ENCODE measurements around the gene CAPN8.

The CAPN8 gene

DNA sequence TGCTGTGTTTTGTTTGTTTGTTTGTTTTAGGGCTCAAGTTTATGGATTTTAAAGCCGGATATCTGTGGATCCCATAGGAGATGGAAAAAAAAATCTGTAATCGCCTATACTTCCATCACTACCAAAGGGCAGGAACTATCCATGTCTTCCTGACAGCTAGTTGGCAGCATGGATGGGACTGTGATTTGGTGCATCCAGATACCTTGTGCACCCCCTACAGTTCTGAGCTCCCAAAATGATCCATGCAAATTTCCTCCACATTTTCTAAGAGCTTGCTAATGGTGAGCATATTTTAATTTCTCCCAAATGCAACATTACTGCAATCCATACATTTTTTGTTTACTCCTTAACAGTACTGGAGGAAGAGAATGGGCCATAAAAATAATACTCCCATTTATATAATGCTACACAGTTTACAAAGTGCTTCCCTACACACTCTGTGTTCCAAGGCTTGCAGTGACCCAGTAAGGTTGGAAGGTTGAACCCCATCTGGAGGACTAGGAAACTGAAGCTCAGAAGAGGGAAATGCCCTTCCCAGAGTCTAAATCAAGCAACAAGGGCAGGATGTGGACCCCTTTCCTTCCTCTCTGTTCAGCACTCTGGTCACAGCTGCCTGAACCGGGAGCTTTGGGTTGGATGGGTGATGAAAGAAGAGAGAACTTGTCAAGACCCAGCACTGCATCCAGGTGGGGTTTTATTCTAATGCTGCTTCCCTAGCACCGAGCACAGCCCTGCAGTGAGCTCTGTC is 48.0 kb downstream of the CAPN8 start:
- TF ChIP-seq, protein P1, sequence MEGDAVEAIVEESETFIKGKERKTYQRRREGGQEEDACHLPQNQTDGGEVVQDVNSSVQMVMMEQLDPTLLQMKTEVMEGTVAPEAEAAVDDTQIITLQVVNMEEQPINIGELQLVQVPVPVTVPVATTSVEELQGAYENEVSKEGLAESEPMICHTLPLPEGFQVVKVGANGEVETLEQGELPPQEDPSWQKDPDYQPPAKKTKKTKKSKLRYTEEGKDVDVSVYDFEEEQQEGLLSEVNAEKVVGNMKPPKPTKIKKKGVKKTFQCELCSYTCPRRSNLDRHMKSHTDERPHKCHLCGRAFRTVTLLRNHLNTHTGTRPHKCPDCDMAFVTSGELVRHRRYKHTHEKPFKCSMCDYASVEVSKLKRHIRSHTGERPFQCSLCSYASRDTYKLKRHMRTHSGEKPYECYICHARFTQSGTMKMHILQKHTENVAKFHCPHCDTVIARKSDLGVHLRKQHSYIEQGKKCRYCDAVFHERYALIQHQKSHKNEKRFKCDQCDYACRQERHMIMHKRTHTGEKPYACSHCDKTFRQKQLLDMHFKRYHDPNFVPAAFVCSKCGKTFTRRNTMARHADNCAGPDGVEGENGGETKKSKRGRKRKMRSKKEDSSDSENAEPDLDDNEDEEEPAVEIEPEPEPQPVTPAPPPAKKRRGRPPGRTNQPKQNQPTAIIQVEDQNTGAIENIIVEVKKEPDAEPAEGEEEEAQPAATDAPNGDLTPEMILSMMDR (IDR thresholded peaks at IDR 0.05; ENCODE audit: control extremely low read depth, extremely low read depth, low read depth, missing control alignments), result no peak
- ChIA-PET CTCF (interaction anchor here (1.4 to 5.1 kb wide), 3 partner anchors 8 to 60 kb away, joined by 4 to 29 read pairs (median 11); no protein-coding TSS in a partner anchor), POLR2A (no interaction called here)
- DNase-seq (ENCODE audit: extremely low spot score), result no peak

DNA sequence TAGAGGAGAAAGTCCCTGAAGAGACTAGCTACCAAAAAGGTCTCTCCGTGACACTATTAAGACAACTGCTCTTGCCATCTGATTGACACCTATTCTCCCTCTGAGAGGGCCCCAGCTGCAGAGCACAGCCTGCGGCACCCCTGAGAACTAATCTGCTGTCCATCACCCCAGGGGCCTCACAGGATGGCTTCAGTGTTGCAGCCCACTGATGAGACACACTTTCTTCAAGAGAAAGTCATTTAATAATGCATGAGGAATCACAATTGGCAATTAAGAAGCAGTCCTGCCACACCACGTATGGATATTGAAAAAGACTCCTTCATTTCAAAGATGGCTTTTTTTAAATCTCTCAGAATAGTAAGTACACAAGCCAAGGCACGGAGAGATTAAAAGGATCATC is 48.9 kb downstream of the CAPN8 start:
- POLR2A ChIA-PET, result no interaction called here
- DNase-seq (ENCODE audit: extremely low spot score), result no peak
- TF ChIP-seq, protein P1 (IDR thresholded peaks at IDR 0.05; ENCODE audit: control extremely low read depth, extremely low read depth, low read depth, missing control alignments), result no peak
- CTCF ChIA-PET, result interaction anchor here (1.5 to 7.8 kb wide), 3 partner anchors 12 to 59 kb away, joined by 3 to 78 read pairs (median 29); no protein-coding TSS in a partner anchor

DNA sequence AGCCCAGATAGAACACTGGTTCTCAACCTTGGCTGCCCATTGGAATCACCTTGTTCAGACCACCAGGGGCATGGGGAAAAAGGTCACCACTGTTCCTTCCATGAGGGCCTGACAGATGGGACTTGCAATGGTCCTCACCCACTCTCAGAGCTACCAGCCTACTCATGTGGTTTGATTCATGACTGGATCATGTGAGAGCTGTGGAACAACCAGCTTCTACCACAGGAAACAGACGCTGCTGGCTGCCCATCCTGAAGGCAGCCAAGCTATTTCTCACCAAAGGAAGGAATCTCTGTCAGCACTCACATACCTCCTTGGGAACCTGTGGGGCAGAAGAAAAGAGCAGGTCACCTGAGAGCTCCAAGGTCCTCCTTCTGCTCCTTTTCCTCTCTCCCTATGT is 53.6 kb downstream of the CAPN8 start:
- TF ChIP-seq, protein P1 (IDR thresholded peaks at IDR 0.05; ENCODE audit: control extremely low read depth, extremely low read depth, low read depth, missing control alignments), result no peak
- ChIA-PET POLR2A (no interaction called here), CTCF (interaction anchor here (1.0 to 7.8 kb wide), 7 partner anchors 11 to 84 kb away, joined by 3 to 78 read pairs (median 4); no protein-coding TSS in a partner anchor)
- no peak for DNase-seq (ENCODE audit: extremely low spot score)

DNA sequence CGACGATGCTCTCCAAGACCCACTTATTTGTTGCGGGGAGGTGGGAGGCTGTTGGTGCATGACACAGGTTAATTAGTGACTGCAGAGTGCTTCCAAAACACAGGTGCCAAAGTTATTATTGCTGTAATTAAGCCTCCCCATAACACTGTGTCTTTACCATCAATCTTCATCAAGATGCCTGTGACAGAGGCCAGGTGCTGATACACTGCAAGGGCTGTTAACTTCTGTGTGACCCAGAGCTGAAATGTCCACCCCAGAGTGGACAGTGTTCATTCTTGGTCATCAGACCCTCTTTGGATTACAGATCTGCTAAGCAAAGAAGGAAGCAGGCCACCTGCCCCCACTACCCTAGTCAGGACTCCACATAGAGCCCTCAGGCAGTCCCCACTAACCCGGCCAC is 55.5 kb downstream of the CAPN8 start:
- TF ChIP-seq, protein P1 (IDR thresholded peaks at IDR 0.05; ENCODE audit: control extremely low read depth, extremely low read depth, low read depth, missing control alignments), result no peak
- ChIA-PET CTCF (interaction anchor here (1.1 to 7.8 kb wide), 5 partner anchors 8 to 87 kb away, joined by 3 to 78 read pairs (median 4); no protein-coding TSS in a partner anchor), POLR2A (no interaction called here)
- no peak for DNase-seq (ENCODE audit: extremely low spot score)

DNA sequence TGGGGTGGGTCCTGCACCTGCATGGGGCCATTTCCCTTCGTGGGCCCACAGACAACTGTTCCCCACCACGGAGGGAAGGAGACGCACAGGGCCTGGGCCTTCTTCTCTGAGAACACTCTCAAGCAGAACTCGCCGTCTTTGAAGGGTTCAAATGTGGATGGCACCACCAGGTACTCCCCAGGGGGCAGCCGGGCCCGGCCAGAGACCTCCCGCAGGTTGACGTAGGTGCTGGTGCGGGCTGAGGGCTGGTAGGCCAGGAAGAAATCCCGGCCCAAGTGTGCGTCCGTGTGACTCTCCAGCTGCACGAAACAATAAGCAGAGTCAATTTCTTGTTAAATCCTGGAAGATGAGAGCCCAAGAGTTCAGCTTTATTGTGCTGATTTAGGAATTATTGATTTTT is 56.4 kb downstream of the CAPN8 start:
- DNase-seq (ENCODE audit: extremely low spot score), result no peak
- CTCF ChIA-PET, result interaction anchor here (0.8 to 7.8 kb wide), 6 partner anchors 9 to 88 kb away, joined by 3 to 78 read pairs (median 4); no protein-coding TSS in a partner anchor
- TF ChIP-seq, protein P1 (IDR thresholded peaks at IDR 0.05; ENCODE audit: control extremely low read depth, extremely low read depth, low read depth, missing control alignments), result no peak
- POLR2A ChIA-PET, result no interaction called here

DNA sequence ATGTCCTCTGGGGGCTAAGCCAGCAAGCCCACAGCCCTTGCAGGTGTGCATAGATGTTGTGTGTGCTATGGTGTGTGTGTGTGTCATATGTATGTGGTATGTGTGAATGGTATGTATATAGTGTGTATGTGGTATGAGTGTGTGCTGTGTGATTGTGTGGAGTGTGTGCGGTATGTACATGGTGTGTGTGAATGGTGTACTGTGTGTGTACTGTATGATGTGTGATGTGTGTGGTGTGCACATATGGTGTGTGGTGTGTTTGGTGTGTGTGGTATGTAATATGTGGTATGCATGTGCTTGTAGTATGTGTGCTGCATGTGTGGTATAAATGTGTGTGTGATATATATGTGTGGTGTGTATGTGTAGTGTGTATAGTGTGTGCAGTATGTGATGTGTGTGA is 107.0 kb downstream of the CAPN8 start:
- CTCF ChIA-PET, result interaction anchor here (2.6 to 2.8 kb wide), 3 partner anchors 54 to 71 kb away, joined by 18 to 78 read pairs (median 29); no protein-coding TSS in a partner anchor
- POLR2A ChIA-PET, result no interaction called here
- TF ChIP-seq, protein P1 (IDR thresholded peaks at IDR 0.05; ENCODE audit: control extremely low read depth, extremely low read depth, low read depth, missing control alignments), result no peak
- no peak for DNase-seq (ENCODE audit: extremely low spot score)
